RPMI7951 (cell line): Measurements from ENCODE around the gene EXOG. TPM values are rescaled to one million over a fixed set of nuclear protein-coding genes. Genes with fewer than 3 reads are reported as not detected.
"Not testable (repeated sequence)": the region's sequence is repeated elsewhere in the genome, so short reads cannot be mapped to it uniquely, and the experiment has no call there.

Experiments
- DNase-seq: peaks from one replicate; pipeline ENCODE4 v3.0.0-alpha.2; 2012; ENCODE audit warnings: low read depth
- total RNA-seq: library from RNA; depleted of rRNA; stranded (reverse); fragments of >200 nt; shearing (Covaris generic); gene quantifications from 2 replicates; pipeline ENCODE4 v1.2.3, GENCODE V29; 2014; rRNA removed

EXOG gene
- total RNA-seq, 1 experiment from 2014 or later = 6.8 TPM

GRCh38 chr3:38563886-38564270 lies 67.7 kb downstream of the EXOG start:
- DNase-seq = no peak

GRCh38 chr3:38564631-38565338 lies 68.6 kb downstream of the EXOG start:
- no peak for DNase-seq

- no peak for DNase-seq
Measured at GRCh38 chr3:38565339-38566214, 69.4 kb downstream of the EXOG start.

- no peak for DNase-seq
Measured at GRCh38 chr3:38566215-38566528, 70.0 kb downstream of the EXOG start.

- not testable (repeated sequence) for DNase-seq
Measured at GRCh38 chr3:38566794-38567193, 70.7 kb downstream of the EXOG start.

GRCh38 chr3:38567498-38567897 lies 71.4 kb downstream of the EXOG start:
- DNase-seq = no peak

- DNase-seq = no peak
Measured at GRCh38 chr3:38573111-38573510, 77.0 kb downstream of the EXOG start.

GRCh38 chr3:38573556-38573955 lies 77.4 kb downstream of the EXOG start:
- no peak for DNase-seq

GRCh38 chr3:38574411-38575278 lies 78.5 kb downstream of the EXOG start:
- DNase-seq = no peak

- no peak for DNase-seq
Measured at GRCh38 chr3:38575279-38575843, 79.2 kb downstream of the EXOG start.

Other genes starting within 250 kb of the EXOG start
- 0.29 TPM in 1 of 2 replicates, not detected in the other for gene SLC22A13, start 230.5 kb upstream of the EXOG start, total RNA-seq
- gene SLC22A14, start 214.0 kb upstream of the EXOG start, total RNA-seq = 0.12 and 0.20 TPM in 2 replicates
- gene XYLB, start 149.6 kb upstream of the EXOG start, total RNA-seq = 7.1 and 7.3 TPM in 2 replicates
- 1.2 and 1.8 TPM in 2 replicates for gene ACVR2B, start 42.5 kb upstream of the EXOG start, total RNA-seq
- gene SCN5A, start 153.3 kb downstream of the EXOG start, total RNA-seq = under 0.01 and 0.59 TPM in 2 replicates